ENCODE results near the gene HOXB1.
A peak's percentile ranks its signal among the peaks of the same experiment; 100 is the strongest.

HOXB1 gene

GRCh38 chr17:48546137-48546923 is 15.5 kb upstream of the HOXB1 start:
- TF ChIP-seq CTCF (IDR thresholded peaks at IDR 0.05; ENCODE audit: extremely low read depth, insufficient read depth, missing control alignments): no peak
- no peak for DNase-seq (ENCODE audit: low spot score)
- in situ Hi-C loops (cut with MboI; ENCODE audit: low pct_unique_long_range_greater_than_20kb, low sequenced_read_pairs, unreplicated experiment): no loop called here

- TF ChIP-seq CTCF (IDR thresholded peaks at IDR 0.05; ENCODE audit: extremely low read depth, insufficient read depth, missing control alignments): no peak
- no peak for DNase-seq (ENCODE audit: low spot score)
- in situ Hi-C loops (cut with MboI; ENCODE audit: low pct_unique_long_range_greater_than_20kb, low sequenced_read_pairs, unreplicated experiment): no loop called here
These were observed 14.7 kb upstream of the HOXB1 start for GRCh38 chr17:48545539-48545938.

- DNase-seq (ENCODE audit: low spot score): no peak
- in situ Hi-C loops (cut with MboI; ENCODE audit: low pct_unique_long_range_greater_than_20kb, low sequenced_read_pairs, unreplicated experiment): no loop called here
- TF ChIP-seq CTCF (IDR thresholded peaks at IDR 0.05; ENCODE audit: extremely low read depth, insufficient read depth, missing control alignments): no peak
These were observed 14.2 kb upstream of the HOXB1 start, which contains the start of gene HOXB2 for GRCh38 chr17:48545022-48545375. TSS of gene HOXB2 (minus strand) at chr17:48545109. CDS start at chr17:48544911, 198 bp downstream.

- no peak for TF ChIP-seq CTCF (IDR thresholded peaks at IDR 0.05; ENCODE audit: extremely low read depth, insufficient read depth, missing control alignments)
- DNase-seq (ENCODE audit: low spot score): peak; percentile 58
- in situ Hi-C loops (cut with MboI; ENCODE audit: low pct_unique_long_range_greater_than_20kb, low sequenced_read_pairs, unreplicated experiment): no loop called here
These were observed 13.7 kb upstream of the HOXB1 start for GRCh38 chr17:48544349-48545021.

GRCh38 chr17:48543854-48544348 is 13.1 kb upstream of the HOXB1 start:
- peak; percentile 65 for DNase-seq (ENCODE audit: low spot score)
- no peak for TF ChIP-seq CTCF (IDR thresholded peaks at IDR 0.05; ENCODE audit: extremely low read depth, insufficient read depth, missing control alignments)
- in situ Hi-C loops (cut with MboI; ENCODE audit: low pct_unique_long_range_greater_than_20kb, low sequenced_read_pairs, unreplicated experiment): no loop called here

- TF ChIP-seq CTCF (IDR thresholded peaks at IDR 0.05; ENCODE audit: extremely low read depth, insufficient read depth, missing control alignments): no peak
- peak; percentile 84 for DNase-seq (ENCODE audit: low spot score)
These were observed 12.5 kb upstream of the HOXB1 start for GRCh38 chr17:48543107-48543853.

More at GRCh38 chr17:48543107-48543853, 12.5 kb upstream of the HOXB1 start:
- in situ Hi-C loops (cut with MboI; ENCODE audit: low pct_unique_long_range_greater_than_20kb, low sequenced_read_pairs, unreplicated experiment): no loop called here

Measured in GM13977 (cell line).